NCI-H226 (cell line): ENCODE data around the gene ZFYVE21.

Source experiments
- DNase-seq: peaks from one replicate; pipeline ENCODE4 v3.0.0-alpha.2; 2015

The ZFYVE21 gene

GRCh38 chr14:103706551-103707328, 8.9 kb upstream of the ZFYVE21 start:
- DNase-seq = no peak

- DNase-seq = no peak
These were observed 8.0 kb upstream of the ZFYVE21 start for GRCh38 chr14:103707329-103708263.

DNA sequence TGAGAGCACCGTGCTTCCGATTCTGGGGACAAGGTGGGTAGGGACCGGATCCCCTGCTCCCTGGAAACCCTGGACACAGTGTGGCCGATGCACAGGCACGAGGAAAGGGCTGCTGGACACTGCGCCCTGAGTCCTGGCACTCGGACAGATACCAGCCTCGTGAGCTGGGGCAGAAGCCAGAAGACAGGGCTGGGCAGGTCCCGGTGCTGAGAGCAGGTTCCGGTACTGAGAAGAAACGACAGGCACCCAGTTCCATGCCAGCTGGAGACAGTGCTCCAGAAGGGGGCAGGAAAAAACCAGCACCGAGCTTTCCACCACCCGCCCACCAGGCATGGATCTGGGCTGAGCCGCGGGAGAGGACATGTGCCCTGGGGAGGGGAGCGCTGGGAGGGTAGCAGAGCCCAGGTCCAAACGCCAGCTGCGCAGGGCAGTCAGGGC, 6.8 kb upstream of the ZFYVE21 start:
- no peak for DNase-seq

- no peak for DNase-seq
These were observed 5.8 kb upstream of the ZFYVE21 start for GRCh38 chr14:103709814-103710213.

- DNase-seq = no peak
These were observed 4.7 kb upstream of the ZFYVE21 start for GRCh38 chr14:103710771-103711377.

DNA sequence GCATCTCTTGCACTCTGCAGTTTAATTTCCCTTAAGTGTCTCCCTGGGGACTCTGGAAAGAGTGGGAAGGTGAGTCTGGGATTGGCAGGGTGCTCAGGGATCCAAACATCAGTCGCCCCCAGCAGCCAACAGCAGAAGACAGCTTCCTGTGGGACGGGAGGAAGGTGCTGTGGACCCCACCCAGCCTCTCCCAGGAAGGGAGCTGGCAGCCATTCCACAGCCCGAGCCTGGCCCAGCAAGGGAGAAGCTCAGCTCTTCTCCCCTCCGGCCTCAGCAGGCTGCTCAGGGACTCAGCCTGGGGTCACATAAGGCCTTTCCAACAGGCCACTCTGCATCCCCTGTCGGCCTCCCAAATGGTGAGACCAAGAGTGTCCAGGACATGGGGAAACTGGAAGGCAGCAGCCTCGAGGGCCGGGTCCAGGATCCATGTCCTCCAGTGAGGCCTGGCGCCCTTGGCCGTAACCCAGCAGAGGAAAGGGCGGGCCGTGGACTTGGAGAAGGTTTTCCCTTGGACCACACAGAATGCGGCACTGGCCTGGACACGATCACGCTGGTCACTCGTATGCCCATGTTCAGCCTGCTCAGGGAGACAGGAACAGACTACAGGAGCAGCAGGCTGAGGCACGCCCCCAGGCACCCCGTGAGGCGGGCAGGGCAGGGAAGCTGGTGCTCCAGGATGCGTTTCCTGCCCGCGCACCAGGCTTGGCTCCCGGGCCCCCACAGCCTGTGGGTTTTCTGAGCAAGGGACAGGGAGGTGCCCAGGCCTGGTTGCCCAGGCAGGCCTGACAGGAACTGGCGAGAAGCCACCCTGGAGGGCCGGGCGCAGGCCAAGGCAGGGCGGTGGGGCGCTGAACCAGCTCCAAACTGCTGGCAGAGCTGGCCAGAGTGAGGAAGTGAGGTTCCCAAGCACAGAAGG, 3.8 kb upstream of the ZFYVE21 start:
- peak; percentile 19 for DNase-seq

GRCh38 chr14:103712633-103713247, 2.9 kb upstream of the ZFYVE21 start:
- no peak for DNase-seq

DNA sequence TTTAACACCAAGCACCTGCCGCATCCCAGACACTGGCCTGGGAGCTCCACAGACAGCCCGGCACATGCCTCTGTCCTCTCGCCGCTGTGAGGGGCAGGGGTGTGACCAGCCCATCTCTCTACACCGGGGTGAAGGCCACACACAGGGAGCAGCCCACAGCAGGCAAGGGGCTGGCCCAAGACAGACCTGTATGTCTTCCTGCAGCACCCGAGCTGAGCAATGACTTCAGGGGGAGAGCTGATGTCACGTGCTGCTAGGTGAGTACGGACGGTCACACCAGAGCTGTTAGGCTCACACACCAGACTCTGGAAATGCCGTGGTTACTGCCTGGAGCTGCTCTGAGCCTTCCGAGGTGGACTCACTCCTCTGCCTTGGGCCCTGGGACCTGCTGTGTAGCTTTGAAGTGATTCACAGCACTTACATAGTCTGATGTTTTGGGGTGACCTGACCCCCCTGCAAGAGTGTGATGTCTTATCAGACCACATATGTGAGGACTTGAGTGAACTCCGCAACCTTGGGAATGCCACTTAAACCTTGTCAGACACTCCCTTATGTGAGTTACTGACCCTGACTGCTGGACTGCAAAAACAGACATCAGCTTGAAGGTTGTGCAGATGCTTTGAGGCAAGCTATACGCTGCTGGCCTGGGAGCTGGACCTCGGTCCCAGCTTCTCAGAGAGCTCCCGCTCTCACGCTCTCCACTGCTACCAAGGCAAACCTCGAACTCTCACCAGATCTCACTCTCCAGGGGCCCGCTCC, 2.1 kb upstream of the ZFYVE21 start:
- DNase-seq = no peak

DNA sequence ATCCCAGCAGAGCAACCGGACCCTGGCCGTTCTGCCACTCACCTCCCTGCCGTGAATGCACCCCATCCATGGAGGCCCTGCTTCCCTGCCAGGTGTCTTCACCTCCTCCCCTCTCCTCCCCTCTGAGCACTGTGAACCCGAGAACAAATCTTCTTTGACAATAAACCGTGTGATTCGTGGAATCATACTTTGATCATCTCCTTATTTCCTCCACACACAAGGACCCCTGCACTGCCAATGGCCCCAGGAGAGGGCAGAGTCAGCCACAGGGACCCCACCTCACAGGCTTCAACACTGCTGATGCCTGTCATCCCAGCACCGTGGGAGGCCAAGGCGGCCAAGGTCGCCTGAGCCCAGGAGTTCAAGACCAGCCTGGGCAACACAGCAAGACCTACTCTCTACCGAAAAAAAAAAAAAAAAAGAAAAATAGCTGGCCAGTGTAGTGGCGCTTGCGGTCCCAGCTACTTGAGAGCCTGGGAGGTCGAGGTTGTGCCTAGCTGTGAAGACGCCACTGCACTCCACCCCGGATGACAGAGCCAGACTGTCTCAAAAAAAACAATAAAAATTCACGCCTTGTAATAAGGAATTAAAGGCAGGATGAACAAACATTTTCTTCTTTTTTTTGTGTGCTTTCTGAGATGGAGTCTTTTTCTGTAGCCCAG, 1.4 kb upstream of the ZFYVE21 start:
- DNase-seq = no peak

DNA sequence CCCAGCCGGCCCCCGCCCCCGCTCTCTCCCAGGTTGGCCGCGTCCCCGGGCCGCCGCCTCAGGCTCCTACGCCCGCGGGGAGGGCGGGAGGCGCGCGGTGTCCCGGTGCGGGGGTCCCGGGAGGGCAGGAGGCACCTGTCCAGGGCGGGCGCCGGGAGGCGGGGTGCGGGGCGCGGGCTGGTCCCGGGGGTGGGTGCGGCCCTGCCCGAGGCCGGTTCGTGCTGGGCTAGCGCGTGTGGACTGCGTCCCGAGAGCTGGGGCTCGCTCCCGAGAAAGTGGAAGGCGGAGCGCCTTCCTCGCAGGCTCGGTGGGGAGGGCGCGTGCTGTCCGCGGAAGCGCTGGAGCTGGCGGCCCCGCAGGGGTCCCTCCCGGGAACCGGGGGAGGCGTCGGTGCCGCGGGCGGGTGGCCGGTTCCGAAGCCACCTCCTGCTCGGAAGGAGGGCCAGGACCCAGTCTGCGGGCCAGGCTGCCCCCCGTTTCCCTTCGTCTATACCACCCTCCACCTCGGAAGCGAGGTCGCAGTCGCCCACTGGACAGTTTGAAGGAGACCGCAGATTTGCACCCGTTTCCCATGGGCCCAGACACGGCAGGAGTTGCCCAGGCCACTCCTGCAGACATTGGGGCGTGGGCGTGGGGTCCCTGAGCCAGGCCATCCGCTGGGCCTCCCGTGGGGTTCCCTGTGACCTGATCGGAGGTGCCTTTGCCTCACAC, 636 bp downstream of the ZFYVE21 start:
- no peak for DNase-seq

DNA sequence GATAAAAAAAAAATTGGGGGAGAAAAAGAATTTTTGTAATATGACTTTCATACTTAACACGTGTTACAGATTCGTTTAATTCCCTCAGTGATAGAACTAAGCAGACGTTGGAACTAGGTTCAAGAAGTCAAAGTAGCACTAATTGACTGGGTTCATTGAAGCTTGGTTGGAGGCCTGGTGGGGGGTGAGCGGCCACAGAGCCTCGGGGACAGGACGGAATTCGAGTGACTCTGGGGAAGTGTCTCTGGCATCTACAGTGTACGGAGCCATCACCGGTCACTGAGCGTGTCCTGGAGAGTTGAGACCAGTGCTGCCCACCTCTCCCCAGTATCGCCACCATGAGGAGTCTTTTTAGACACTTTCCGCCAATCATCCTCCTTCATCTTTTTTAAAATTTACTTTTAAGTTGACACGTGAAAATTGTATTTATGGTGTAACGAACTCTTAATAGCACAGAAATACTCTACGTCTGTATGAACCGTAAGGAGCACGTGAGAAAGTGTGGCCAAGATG, 1.3 kb downstream of the ZFYVE21 start:
- no peak for DNase-seq

DNA sequence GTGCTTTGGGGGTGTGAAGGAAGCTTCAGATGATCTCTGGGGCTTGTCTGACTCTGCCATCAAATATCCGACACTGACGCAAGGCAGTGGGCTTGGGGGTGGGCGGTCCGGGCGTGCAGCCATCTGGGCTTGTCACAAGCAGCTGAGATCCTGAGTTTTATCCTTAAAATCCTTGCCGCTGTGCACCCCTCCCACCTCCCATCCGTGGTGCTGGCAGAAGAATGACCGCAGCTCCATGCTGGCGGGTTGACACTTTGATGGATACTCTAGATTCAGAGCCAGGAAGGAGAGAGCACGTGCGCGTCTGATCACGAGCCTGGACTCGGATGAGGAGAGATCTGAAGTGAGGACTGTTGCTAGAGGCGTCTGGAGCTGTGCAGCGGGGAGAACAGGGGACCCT, 3.0 kb downstream of the ZFYVE21 start:
- no peak for DNase-seq

- no peak for DNase-seq
These were observed 4.1 kb downstream of the ZFYVE21 start for GRCh38 chr14:103719751-103720150.

DNA sequence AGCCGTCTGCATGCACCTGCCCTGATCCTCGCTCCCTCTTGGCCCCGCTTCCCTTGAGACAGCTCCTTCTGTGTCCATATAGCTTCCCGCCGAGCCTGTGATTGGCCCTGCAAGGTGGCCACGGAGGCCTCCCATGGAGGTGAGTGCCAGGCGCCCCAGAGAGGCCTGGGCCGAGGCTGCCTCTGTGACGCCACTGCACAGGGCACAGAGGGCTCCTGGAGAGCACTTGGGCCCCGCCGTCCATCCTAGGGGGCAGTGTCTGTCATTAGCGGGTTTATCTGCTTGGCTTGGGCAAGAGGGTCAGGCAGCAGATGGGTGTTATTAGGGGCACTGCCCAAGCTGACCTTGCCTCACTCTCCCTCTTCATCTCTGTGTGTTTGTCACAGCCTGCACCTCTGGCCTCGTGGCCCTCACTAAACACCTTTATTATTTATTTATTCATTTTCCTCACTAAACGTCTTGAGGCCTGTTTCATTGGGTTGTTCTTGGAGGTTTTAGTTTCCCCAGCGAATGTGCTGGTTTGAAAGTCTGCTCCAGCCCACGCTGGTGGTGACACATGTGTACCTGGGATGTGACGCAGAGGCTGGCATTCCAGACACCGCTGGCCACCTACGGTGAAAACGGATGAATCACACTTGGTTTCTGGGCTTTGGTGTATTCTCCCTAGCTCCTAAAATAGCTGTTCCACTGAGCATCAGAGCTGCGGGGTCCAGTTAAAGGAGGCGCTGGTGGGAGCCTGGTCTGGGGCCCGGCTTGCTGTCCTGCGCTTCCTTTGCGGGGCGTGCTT, 5.9 kb downstream of the ZFYVE21 start:
- no peak for DNase-seq

- no peak for DNase-seq
These were observed 8.1 kb downstream of the ZFYVE21 start for GRCh38 chr14:103723748-103724081.

GRCh38 chr14:103724116-103724515, 8.5 kb downstream of the ZFYVE21 start:
- no peak for DNase-seq

DNA sequence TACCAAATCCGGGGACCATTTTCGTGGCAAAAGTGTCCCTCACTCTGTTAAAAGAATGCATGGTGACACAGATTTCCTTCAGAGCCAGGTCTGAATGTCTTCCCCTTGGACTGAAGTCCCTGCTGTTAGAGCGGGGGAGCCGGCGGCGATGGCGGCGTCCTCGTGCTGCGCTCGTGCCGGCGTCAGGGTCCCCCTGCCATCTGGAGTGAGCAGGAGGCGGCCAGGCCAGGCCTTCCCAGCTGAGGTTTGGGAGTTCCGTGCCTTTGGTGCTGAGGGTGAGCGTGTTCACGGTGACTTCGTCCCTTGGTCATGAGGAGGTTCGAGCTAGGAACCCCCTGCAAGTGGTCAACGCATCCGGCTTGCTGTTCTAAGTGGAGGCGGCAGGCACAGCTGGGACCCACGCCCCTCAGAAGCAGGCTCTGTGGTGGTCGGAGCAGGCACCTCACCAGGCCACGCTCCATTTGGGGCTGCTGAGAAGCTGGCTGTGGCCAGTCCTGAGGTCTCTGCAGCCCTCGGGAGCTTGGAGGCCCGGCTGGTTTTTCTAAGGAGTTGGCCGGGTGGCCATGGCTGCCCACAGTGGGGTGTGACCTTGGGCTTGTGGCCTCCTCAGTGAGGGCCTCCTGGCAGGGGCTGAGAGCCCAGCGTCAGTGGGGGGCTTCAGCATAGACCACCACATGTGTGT, 9.5 kb downstream of the ZFYVE21 start:
- DNase-seq = no peak

DNA sequence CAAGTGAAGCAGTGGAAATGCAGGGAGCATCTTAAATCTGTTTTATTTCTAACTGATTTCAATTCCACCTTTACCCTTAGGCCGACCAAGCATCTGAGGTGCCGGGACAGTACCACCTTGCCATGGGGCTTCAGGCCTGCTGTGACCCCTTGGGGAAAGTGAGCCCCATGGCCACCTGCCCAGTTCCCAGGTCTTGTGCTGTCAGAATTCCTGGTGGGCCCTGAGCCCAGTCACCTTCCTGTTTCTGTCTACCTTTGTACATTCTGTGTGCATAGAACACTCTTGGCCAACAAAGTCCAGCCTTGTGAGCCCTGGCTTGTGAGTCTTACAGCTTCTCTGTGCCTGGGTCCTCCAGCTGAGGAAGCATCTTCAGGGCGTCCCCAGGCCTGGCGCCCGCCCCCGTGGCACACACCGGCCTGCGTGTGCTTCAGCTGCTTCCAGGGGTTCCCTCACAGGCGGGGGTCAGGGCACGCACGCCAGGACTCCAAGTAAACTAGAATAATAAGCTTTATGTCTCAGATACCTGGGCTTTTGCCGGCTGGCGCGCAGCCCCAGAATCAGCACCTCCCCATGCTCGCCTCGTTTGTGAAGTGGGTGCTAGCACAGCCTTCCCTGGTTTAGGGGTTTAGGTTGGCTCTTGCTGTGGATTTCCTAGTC, 10.3 kb downstream of the ZFYVE21 start:
- no peak for DNase-seq
